Panc1 (cell line): ENCODE results near the gene RIT2. TPM values are rescaled to one million over a fixed set of nuclear protein-coding genes. Genes with fewer than 3 reads are reported as not detected.

ENCODE experiments used
- ATAC-seq: fragments of 200-7000 bp; cut with Tn5 transposase; 2 replicates; pipeline ENCODE4 v1.9.1; 2020; ENCODE audit warnings: mild to moderate bottlenecking, moderate library complexity
- BruUV-seq: library from RNA; stranded (reverse); fragments of 400-500 nt; replicated peaks from 2 replicates; lab custom pipeline; 2021; lab: Mats Ljungman, UMichigan
- CTCF ChIA-PET: fragments of 300-600 bp; sonication (Branson Sonifier 250); formaldehyde crosslinking; loops from one replicate; lab custom pipeline; 2022; ENCODE audit warnings: antibody characterized with exemption; lab: Charles Lee
- POLR2A ChIA-PET: fragments of 300-600 bp; sonication (Branson Sonifier 250); formaldehyde crosslinking; loops from one replicate; lab custom pipeline; 2022; ENCODE audit warnings: antibody characterized with exemption; lab: Charles Lee
- DNase-seq: peaks from one replicate; pipeline ENCODE4 v3.0.0-alpha.2; 2010; ENCODE audit warnings: low read depth, low spot score
- H3K27ac ChIP-seq: 2 replicates; pipeline ENCODE4 v1.5.1; 2011; ENCODE audit warnings: mild to moderate bottlenecking, low read length, inconsistent platforms
- H3K27me3 ChIP-seq: fragments of 200-500 bp; sonication (Bioruptor generic); 2 replicates; pipeline ENCODE4 v1.6.0; 2014; ENCODE audit warnings: low read length, inconsistent platforms; ENCODE audit not compliant: control insufficient read depth, insufficient read depth
- H3K36me3 ChIP-seq: fragments of 200-500 bp; sonication (Bioruptor generic); 2 replicates; pipeline ENCODE4 v1.5.1; 2014; ENCODE audit warnings: inconsistent platforms, mild to moderate bottlenecking, low read length, moderate library complexity; ENCODE audit not compliant: control insufficient read depth, insufficient read depth
- H3K4me1 ChIP-seq: 2 replicates; pipeline ENCODE4 v1.5.1; 2011; ENCODE audit warnings: inconsistent platforms, mild to moderate bottlenecking, low read length, moderate library complexity; ENCODE audit not compliant: control insufficient read depth, insufficient read depth
- H3K4me3 ChIP-seq, 2 experiments: 2 replicates each; pipeline ENCODE4 v1.5.1; 2011 to 2012; ENCODE audit warnings: low read depth in 2 of 2, low read length in 2 of 2, mild to moderate bottlenecking in 2 of 2, inconsistent platforms in 1 of 2, moderate library complexity in 1 of 2
- H3K9me3 ChIP-seq: fragments of 200-500 bp; sonication (Bioruptor generic); 2 replicates; pipeline ENCODE4 v1.5.1; 2014; ENCODE audit warnings: low read depth, mild to moderate bottlenecking, inconsistent platforms, low read length, moderate library complexity; ENCODE audit not compliant: control insufficient read depth, insufficient read depth
- CTCF ChIP-seq: fragments of 450-650 bp; IDR thresholded peaks from 2 replicates; pipeline ENCODE4 v1.5.1; 2017; ENCODE audit warnings: mild to moderate bottlenecking
- POLR2AphosphoS5 ChIP-seq: IDR thresholded peaks from 2 replicates; pipeline ENCODE4 v1.6.1; 2012; ENCODE audit warnings: mild to moderate bottlenecking, low read depth, low read length, moderate library complexity
- REST ChIP-seq, 2 experiments: IDR thresholded peaks; 2 replicates each; pipeline ENCODE4 v1.6.1; 2011 to 2012; ENCODE audit warnings: low read depth in 2 of 2, control low read depth in 1 of 2, low read length in 1 of 2, mild to moderate bottlenecking in 1 of 2, moderate library complexity in 1 of 2; ENCODE audit not compliant: insufficient read depth in 1 of 2
- SIN3A ChIP-seq: IDR thresholded peaks from 2 replicates; pipeline ENCODE4 v1.6.1; 2012; ENCODE audit warnings: low read depth, mild to moderate bottlenecking, low read length, moderate library complexity, borderline replicate concordance; ENCODE audit not compliant: insufficient read depth
- TCF7L2 ChIP-seq: IDR thresholded peaks from 2 replicates; pipeline ENCODE4 v1.6.1; 2011; ENCODE audit warnings: mild to moderate bottlenecking, low read depth, low read length, inconsistent platforms
- in situ Hi-C: cut with HindIII; loops from 2 replicates; pipeline ENCODE4 v1.10.0; 2016; ENCODE audit warnings: low sequenced_read_pairs, low pct_unique_long_range_greater_than_20kb
- intact Hi-C: fragments of 100-400 bp; cut with micrococcal nuclease; formaldehyde crosslinking; loops from one replicate; pipeline ENCODE4 v1.10.0; 2022; ENCODE audit not compliant: unreplicated experiment
- total RNA-seq: library from RNA; stranded (reverse); gene quantifications from one replicate; pipeline ENCODE4 v1.2.1, GENCODE V29; 2021; ENCODE audit not compliant: unreplicated experiment

The RIT2 gene
- total RNA-seq, 1 experiment from 2014 or later: not detected

- no TSS peak for BruUV-seq
- no peaks in the 10 kb centered on the region for H3K36me3 ChIP-seq
- no peaks in the 10 kb centered on the region for H3K4me1 ChIP-seq
- TF ChIP-seq SIN3A: no peak
- TF ChIP-seq TCF7L2: no peak
- no peak for TF ChIP-seq CTCF
- no peak for TF ChIP-seq REST (IDR thresholded peaks at IDR 0.05; ENCODE audit: insufficient read depth in 1 of 2, low read depth in 2 of 2, low read length in 1 of 2)
- TF ChIP-seq POLR2AphosphoS5: no peak
- POLR2A ChIA-PET: no interaction called here
- H3K9me3 ChIP-seq: no peaks in the 10 kb centered on the region
- H3K4me3 ChIP-seq: no peak overlapping the region
- CTCF ChIA-PET: no interaction called here
- DNase-seq: no peak
- intact Hi-C loops: no loop called here
- no peak for ATAC-seq
- H3K27me3 ChIP-seq: no peaks in the 10 kb centered on the region
- in situ Hi-C loops: no loop called here
- H3K27ac ChIP-seq: no peak overlapping the region
Observed at GRCh38 chr18:42891705-42892104, 223.8 kb downstream of the RIT2 start.

DNA sequence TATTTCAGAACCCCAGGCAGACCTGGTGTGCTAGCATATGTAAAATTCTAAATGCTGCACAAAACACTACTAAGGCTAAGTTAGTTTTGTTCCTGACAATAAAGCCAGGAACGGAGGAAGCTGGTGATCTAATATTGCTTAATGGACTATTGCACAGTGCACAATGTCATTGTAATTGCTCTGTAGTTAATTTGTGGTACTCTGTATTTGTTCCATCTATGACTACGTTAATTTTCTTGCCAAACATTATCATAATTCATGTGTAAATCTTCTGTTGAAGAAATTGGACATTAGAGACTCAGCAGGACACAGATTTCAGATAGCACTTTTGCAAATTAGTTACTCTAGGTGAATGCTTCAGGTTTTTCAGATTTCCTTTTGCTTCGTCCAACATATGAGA, 232.3 kb downstream of the RIT2 start:
- intact Hi-C loops: no loop called here
- Histone ChIP-seq H3K4me1 (no peaks in the 10 kb centered on the region), H3K27ac (no peak overlapping the region), H3K4me3 (no peak overlapping the region), H3K9me3 (no peaks in the 10 kb centered on the region), H3K27me3 (no peaks in the 10 kb centered on the region), H3K36me3 (no peaks in the 10 kb centered on the region)
- ChIA-PET POLR2A (no interaction called here), CTCF (no interaction called here)
- in situ Hi-C loops: no loop called here
- TF ChIP-seq SIN3A (no peak), TCF7L2 (no peak), CTCF (no peak), REST (IDR thresholded peaks at IDR 0.05; ENCODE audit: insufficient read depth in 1 of 2, low read depth in 2 of 2, low read length in 1 of 2) (no peak), POLR2AphosphoS5 (no peak)
- DNase-seq (no peak), ATAC-seq (no peak)
- BruUV-seq: no TSS peak
